ENCODE measurements around the gene TNFSF18.

GRCh38 chr1:173020138-173020750 is 30.5 kb downstream of the TNFSF18 start:
- TF ChIP-seq CTCF (IDR thresholded peaks at IDR 0.05; ENCODE audit: low read depth, low read length) = no peak
- no peak for TF ChIP-seq EZH2phosphoT487 (IDR thresholded peaks at IDR 0.05; ENCODE audit: low read depth)
